H9 (cell line): ENCODE measurements around the gene DPYD. TPM values are rescaled to one million over a fixed set of nuclear protein-coding genes. Genes with fewer than 3 reads are reported as not detected.

Source experiments
- DNase-seq: peaks from one replicate; pipeline ENCODE4 v3.0.0-alpha.2; 2017
- H2AFZ ChIP-seq: one replicate; pipeline ENCODE4 v1.6.1; 2013; ENCODE audit warnings: mild to moderate bottlenecking, low read length, control low read depth, moderate library complexity
- H2AK5ac ChIP-seq: 2 replicates; pipeline ENCODE4 v1.6.1; 2013; ENCODE audit warnings: low read length, control low read depth, mixed read lengths; ENCODE audit not compliant: insufficient read length
- H2BK120ac ChIP-seq: one replicate; pipeline ENCODE4 v1.6.1; 2013; ENCODE audit warnings: low read depth, mild to moderate bottlenecking, low read length, control low read depth, inconsistent platforms; ENCODE audit not compliant: poor library complexity, severe bottlenecking
- H2BK12ac ChIP-seq: 2 replicates; pipeline ENCODE4 v1.6.1; 2013; ENCODE audit warnings: low read length, control low read depth, mixed read lengths, low read depth; ENCODE audit not compliant: insufficient read length
- H2BK15ac ChIP-seq: 2 replicates; pipeline ENCODE4 v1.6.1; 2013; ENCODE audit warnings: low read depth, low read length, control low read depth
- H2BK20ac ChIP-seq: one replicate; pipeline ENCODE4 v1.6.1; 2013; ENCODE audit warnings: low read depth, mild to moderate bottlenecking, low read length, control low read depth, inconsistent platforms; ENCODE audit not compliant: poor library complexity, severe bottlenecking
- H2BK5ac ChIP-seq: 2 replicates; pipeline ENCODE4 v1.6.1; 2013; ENCODE audit warnings: low read length, control low read depth, mixed read lengths; ENCODE audit not compliant: insufficient read length
- H3K14ac ChIP-seq: 2 replicates; pipeline ENCODE4 v1.6.1; 2013; ENCODE audit warnings: low read length, control low read depth; ENCODE audit not compliant: insufficient read depth
- H3K18ac ChIP-seq: 2 replicates; pipeline ENCODE4 v1.6.1; 2013; ENCODE audit warnings: low read depth, mild to moderate bottlenecking, mixed read lengths, low read length, control low read depth; ENCODE audit not compliant: insufficient read length
- H3K23ac ChIP-seq: 2 replicates; pipeline ENCODE4 v1.6.1; 2013; ENCODE audit warnings: low read length, control low read depth, mixed read lengths, low read depth; ENCODE audit not compliant: insufficient read length
- H3K23me2 ChIP-seq: 2 replicates; pipeline ENCODE4 v1.6.1; 2013; ENCODE audit warnings: low read depth, mild to moderate bottlenecking, mixed read lengths, low read length, control low read depth; ENCODE audit not compliant: insufficient read length, poor library complexity, severe bottlenecking
- H3K27ac ChIP-seq: 2 replicates; pipeline ENCODE4 v1.5.1; 2013; ENCODE audit warnings: low read length, control low read depth, mixed read lengths, low read depth; ENCODE audit not compliant: insufficient read length
- H3K27me3 ChIP-seq: 2 replicates; pipeline ENCODE4 v1.6.1; 2013; ENCODE audit warnings: low read length, control low read depth, inconsistent platforms; ENCODE audit not compliant: insufficient read depth
- H3K4ac ChIP-seq: 2 replicates; pipeline ENCODE4 v1.6.1; 2013; ENCODE audit warnings: low read depth, mild to moderate bottlenecking, control low read depth, inconsistent platforms, low read length, moderate library complexity
- H3K4me1 ChIP-seq: 2 replicates; pipeline ENCODE4 v1.6.1; 2013; ENCODE audit warnings: low read length, control low read depth, inconsistent platforms; ENCODE audit not compliant: insufficient read depth
- H3K4me2 ChIP-seq: 2 replicates; pipeline ENCODE4 v1.6.1; 2013; ENCODE audit warnings: low read length, control low read depth, mixed read lengths; ENCODE audit not compliant: insufficient read length, insufficient read depth
- H3K56ac ChIP-seq: 2 replicates; pipeline ENCODE4 v1.6.1; 2013; ENCODE audit warnings: low read depth, mild to moderate bottlenecking, mixed read lengths, low read length, control low read depth; ENCODE audit not compliant: insufficient read length
- H3K79me1 ChIP-seq: 2 replicates; pipeline ENCODE4 v1.6.1; 2013; ENCODE audit warnings: low read depth, mild to moderate bottlenecking, moderate library complexity, low read length, control low read depth, inconsistent platforms; ENCODE audit not compliant: insufficient read depth, poor library complexity, severe bottlenecking
- H3K79me2 ChIP-seq: 2 replicates; pipeline ENCODE4 v1.6.1; 2013; ENCODE audit warnings: low read length, control low read depth, inconsistent platforms; ENCODE audit not compliant: insufficient read depth
- H3K9ac ChIP-seq: 2 replicates; pipeline ENCODE4 v1.6.1; 2013; ENCODE audit warnings: low read length, control low read depth, mixed read lengths; ENCODE audit not compliant: insufficient read length; ENCODE audit errors: extremely low read depth
- H3K9me3 ChIP-seq: one replicate; pipeline ENCODE4 v1.6.1; 2013; ENCODE audit warnings: low read depth, low read length, inconsistent platforms; ENCODE audit not compliant: control insufficient read depth
- H3T11ph ChIP-seq: one replicate; pipeline ENCODE4 v1.6.1; 2013; ENCODE audit warnings: mild to moderate bottlenecking, low read length, control low read depth, inconsistent platforms
- H4K20me1 ChIP-seq: one replicate; pipeline ENCODE4 v1.6.1; 2013; ENCODE audit not compliant: control insufficient read depth, insufficient read length, insufficient read depth
- H4K5ac ChIP-seq: 2 replicates; pipeline ENCODE4 v1.6.1; 2013; ENCODE audit warnings: low read depth, mild to moderate bottlenecking, mixed read lengths, low read length, control low read depth; ENCODE audit not compliant: insufficient read length
- H4K8ac ChIP-seq: replicated peaks from 2 replicates; pipeline ENCODE4 v1.6.1; 2013; ENCODE audit warnings: low read length, control low read depth, mixed read lengths, low read depth; ENCODE audit not compliant: insufficient read length
- H4K91ac ChIP-seq: 2 replicates; pipeline ENCODE4 v1.6.1; 2013; ENCODE audit warnings: low read depth, mild to moderate bottlenecking, moderate library complexity, mixed read lengths, low read length, control low read depth; ENCODE audit not compliant: insufficient read length
- H3K27ac Mint-ChIP-seq, 3 experiments: 2 replicates in 2 of 3; 3 replicates in 1 of 3; pipeline ENCODE4 v1.8.0; 2020 to 2021; ENCODE audit warnings: mixed read lengths in 3 of 3, mild to moderate bottlenecking in 1 of 3, moderate library complexity in 1 of 3
- H3K27me3 Mint-ChIP-seq: 2 replicates; pipeline ENCODE4 v1.8.0; 2021; ENCODE audit warnings: low read depth, mild to moderate bottlenecking, moderate library complexity, mixed read lengths
- H3K36me3 Mint-ChIP-seq, 3 experiments: 2 replicates in 2 of 3; 3 replicates in 1 of 3; pipeline ENCODE4 v1.8.0; 2020 to 2021; ENCODE audit warnings: low read depth in 3 of 3, mixed read lengths in 3 of 3; ENCODE audit not compliant: insufficient read depth in 1 of 3
- H3K4me1 Mint-ChIP-seq, 2 experiments: 2 replicates each; pipeline ENCODE4 v1.8.0; 2020; ENCODE audit warnings: mixed read lengths in 2 of 2
- H3K4me3 Mint-ChIP-seq, 2 experiments: 2 replicates in 1 of 2; 3 replicates in 1 of 2; pipeline ENCODE4 v1.8.0; 2020 to 2021; ENCODE audit warnings: mild to moderate bottlenecking in 2 of 2, mixed read lengths in 2 of 2, moderate library complexity in 1 of 2
- H3K9me3 Mint-ChIP-seq, 2 experiments: 2 replicates in 1 of 2; 3 replicates in 1 of 2; pipeline ENCODE4 v1.8.0; 2020; ENCODE audit warnings: mild to moderate bottlenecking in 2 of 2, mixed read lengths in 2 of 2, moderate library complexity in 1 of 2
- CTCF ChIP-seq: fragments of 200-600 bp; sonication (generic); conservative IDR thresholded peaks from 3 replicates; pipeline ENCODE4 v1.8.0; 2021; ENCODE audit warnings: antibody characterized with exemption, mild to moderate bottlenecking
- WGBS: extraction: QIAGEN DNeasy Blood & Tissue Kit; methylation state at CpG from one replicate; pipeline ENCODE4 v1.1.7; 2013; ENCODE audit warnings: missing lambda C conversion rate, low lambda C conversion rate, mixed read lengths; ENCODE audit not compliant: insufficient read length; ENCODE audit errors: extremely low coverage; 5-methylcytosine and 5-hydroxymethylcytosine counted together
- total RNA-seq: library from RNA; stranded (reverse); gene quantifications from 2 replicates; pipeline ENCODE4 v1.2.1, GENCODE V29; 2021

The DPYD gene
- total RNA-seq, 1 experiment from 2014 or later: 0.37 TPM

GRCh38 chr1:97787231-97787630 lies 133.6 kb downstream of the DPYD start:
- no peaks in the 10 kb centered on the region for H3K36me3 Mint-ChIP-seq
- Histone ChIP-seq H3K79me2 (no peaks in the 10 kb centered on the region), H3K4me1 (no peaks in the 10 kb centered on the region), H3K23ac (no peak overlapping the region), H3K9ac (no peak overlapping the region), H3K18ac (no peak overlapping the region), H2AFZ (no peak overlapping the region), H4K91ac (no peak overlapping the region), H2BK5ac (no peak overlapping the region), H3K9me3 (no peaks in the 10 kb centered on the region), H4K5ac (no peak overlapping the region), H2BK120ac (no peak overlapping the region), H3K79me1 (no peaks in the 10 kb centered on the region), H2BK12ac (no peak overlapping the region), H2BK15ac (no peak overlapping the region), H3K56ac (no peak overlapping the region), H3K14ac (no peak overlapping the region), H2AK5ac (no peak overlapping the region), H3K4me2 (no peak overlapping the region), H4K8ac (no peak overlapping the region), H3K27ac (no peak overlapping the region), H3K23me2 (no peaks in the 10 kb centered on the region), H4K20me1 (no peaks in the 10 kb centered on the region), H2BK20ac (no peak overlapping the region), H3K27me3 (no peaks in the 10 kb centered on the region), H3T11ph (no peak overlapping the region), H3K4ac (no peak overlapping the region)
- H3K4me3 Mint-ChIP-seq: no peak overlapping the region
- no peaks in the 10 kb centered on the region for H3K9me3 Mint-ChIP-seq
- no peaks in the 10 kb centered on the region for H3K27me3 Mint-ChIP-seq
- no peak for TF ChIP-seq CTCF
- WGBS: no CpG with 5 or more reads among the region's 2 CpGs
- no peak overlapping the region for H3K27ac Mint-ChIP-seq
- H3K4me1 Mint-ChIP-seq: no peaks in the 10 kb centered on the region
- no peak for DNase-seq
